Endodermal cell (in vitro differentiated cells): ENCODE results near the gene ABCD4. TPM values are rescaled to one million over a fixed set of nuclear protein-coding genes. Genes with fewer than 3 reads are reported as not detected.

Experiments
- DNase-seq: peaks from one replicate; pipeline ENCODE4 v3.0.0-alpha.2; 2017
- H3K27ac ChIP-seq: 2 replicates; pipeline ENCODE4 v1.5.1; 2013; ENCODE audit warnings: mild to moderate bottlenecking, low read depth, low read length, moderate library complexity
- H3K27me3 ChIP-seq: 2 replicates; pipeline ENCODE4 v1.6.1; 2013; ENCODE audit warnings: mild to moderate bottlenecking, low read length, moderate library complexity; ENCODE audit not compliant: insufficient read depth, control insufficient read depth, poor library complexity, severe bottlenecking
- H3K36me3 ChIP-seq: 2 replicates; pipeline ENCODE4 v1.7.0; 2013; ENCODE audit warnings: mild to moderate bottlenecking, low read length, moderate library complexity; ENCODE audit not compliant: control insufficient read depth, insufficient read depth
- H3K4me1 ChIP-seq: one replicate; pipeline ENCODE4 v1.7.0; 2013; ENCODE audit warnings: low read length; ENCODE audit not compliant: control insufficient read depth, insufficient read depth
- H3K4me3 ChIP-seq: 2 replicates; pipeline ENCODE4 v1.5.1; 2013; ENCODE audit warnings: mild to moderate bottlenecking, low read length, moderate library complexity
- H3K9ac ChIP-seq: 2 replicates; pipeline ENCODE4 v1.6.1; 2013; ENCODE audit warnings: mild to moderate bottlenecking, low read length, moderate library complexity; ENCODE audit not compliant: poor library complexity, severe bottlenecking; ENCODE audit errors: extremely low read depth
- H3K9me3 ChIP-seq: 2 replicates; pipeline ENCODE4 v1.6.1; 2013; ENCODE audit warnings: mild to moderate bottlenecking, low read length, moderate library complexity; ENCODE audit not compliant: control insufficient read depth
- H3K27ac Mint-ChIP-seq: 2 replicates; pipeline ENCODE4 v1.8.0; 2020; ENCODE audit warnings: mixed read lengths
- H3K27me3 Mint-ChIP-seq: 2 replicates; pipeline ENCODE4 v1.8.0; 2021; ENCODE audit warnings: mild to moderate bottlenecking, mixed read lengths; ENCODE audit not compliant: insufficient read depth
- H3K36me3 Mint-ChIP-seq: 2 replicates; pipeline ENCODE4 v1.8.0; 2020; ENCODE audit warnings: low read depth, mixed read lengths
- H3K4me1 Mint-ChIP-seq: 2 replicates; pipeline ENCODE4 v1.8.0; 2020; ENCODE audit warnings: mixed read lengths
- H3K4me3 Mint-ChIP-seq: 2 replicates; pipeline ENCODE4 v1.8.0; 2020; ENCODE audit warnings: mild to moderate bottlenecking, moderate library complexity, mixed read lengths
- H3K9me3 Mint-ChIP-seq: 2 replicates; pipeline ENCODE4 v1.8.0; 2020; ENCODE audit warnings: mild to moderate bottlenecking, mixed read lengths
- WGBS, 2 experiments: methylation state at CpG; one replicate each; pipeline versions ENCODE4 v1.1.5 to v1.1.7; 2013; ENCODE audit warnings: missing lambda C conversion rate in 2 of 2, mixed read lengths in 1 of 2; ENCODE audit not compliant: insufficient coverage in 1 of 2, insufficient read length in 1 of 2; 5-methylcytosine and 5-hydroxymethylcytosine counted together
- total RNA-seq, 2 donors: library from RNA; stranded (reverse); fragmentation: NEBNext Ultra II Directional in 1 of 2; extraction: Animal tissue kit (Norgen Biotek cat#: 25700) in 1 of 2; gene quantifications; 2 replicates in 1 of 2; 3 replicates in 1 of 2; pipeline ENCODE4 v1.2.1, GENCODE V29; 2021
- TF ChIP-seq, protein P1 (sequence below): fragments of 200-600 bp; sonication (generic); conservative IDR thresholded peaks from 2 replicates; pipeline ENCODE4 v1.5.0; 2021; ENCODE audit warnings: antibody characterized with exemption, mild to moderate bottlenecking

Gene ABCD4
- total RNA-seq, 2 donors from 2014 or later = 153 to 239 TPM

DNA sequence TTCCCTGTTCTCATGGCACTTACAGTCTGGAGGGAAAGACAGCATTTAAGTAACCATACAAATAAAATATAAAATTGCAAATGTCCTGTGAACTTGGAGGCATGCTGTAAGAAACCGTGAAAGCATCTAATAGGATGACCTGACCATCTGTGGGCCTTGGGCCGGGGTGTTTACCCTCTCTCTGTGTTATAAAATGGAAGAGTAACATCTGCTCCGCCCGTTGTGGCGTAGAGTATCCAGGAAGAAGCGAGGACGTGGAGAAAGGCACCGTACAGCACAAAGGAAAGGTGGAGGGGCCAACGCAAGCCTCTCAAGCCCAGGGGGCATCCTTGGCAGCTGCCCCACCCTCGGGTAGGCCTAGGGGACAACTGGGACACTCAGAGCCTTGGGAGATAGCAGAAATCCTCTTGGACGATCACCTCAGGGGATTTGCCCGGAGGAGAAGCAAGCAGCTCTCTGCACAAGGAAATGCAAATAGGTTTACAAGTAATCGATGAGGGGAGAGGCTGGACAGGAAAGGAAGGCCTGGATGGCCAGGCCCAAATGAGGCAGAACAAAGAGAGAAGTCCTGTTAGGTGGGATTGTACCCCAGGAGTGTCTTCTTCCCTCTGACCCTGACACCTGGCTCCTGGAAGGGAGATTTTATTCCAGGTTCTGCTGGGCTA lies 37.3 kb downstream of the ABCD4 start:
- Mint-ChIP-seq H3K27me3 (peaks cover 5% of the 10 kb centered on the region), H3K4me1 (peaks cover 5% of the 10 kb centered on the region), H3K9me3 (no peaks in the 10 kb centered on the region), H3K27ac (no peak overlapping the region), H3K36me3 (no peaks in the 10 kb centered on the region), H3K4me3 (no peak overlapping the region)
- TF ChIP-seq, protein P1, sequence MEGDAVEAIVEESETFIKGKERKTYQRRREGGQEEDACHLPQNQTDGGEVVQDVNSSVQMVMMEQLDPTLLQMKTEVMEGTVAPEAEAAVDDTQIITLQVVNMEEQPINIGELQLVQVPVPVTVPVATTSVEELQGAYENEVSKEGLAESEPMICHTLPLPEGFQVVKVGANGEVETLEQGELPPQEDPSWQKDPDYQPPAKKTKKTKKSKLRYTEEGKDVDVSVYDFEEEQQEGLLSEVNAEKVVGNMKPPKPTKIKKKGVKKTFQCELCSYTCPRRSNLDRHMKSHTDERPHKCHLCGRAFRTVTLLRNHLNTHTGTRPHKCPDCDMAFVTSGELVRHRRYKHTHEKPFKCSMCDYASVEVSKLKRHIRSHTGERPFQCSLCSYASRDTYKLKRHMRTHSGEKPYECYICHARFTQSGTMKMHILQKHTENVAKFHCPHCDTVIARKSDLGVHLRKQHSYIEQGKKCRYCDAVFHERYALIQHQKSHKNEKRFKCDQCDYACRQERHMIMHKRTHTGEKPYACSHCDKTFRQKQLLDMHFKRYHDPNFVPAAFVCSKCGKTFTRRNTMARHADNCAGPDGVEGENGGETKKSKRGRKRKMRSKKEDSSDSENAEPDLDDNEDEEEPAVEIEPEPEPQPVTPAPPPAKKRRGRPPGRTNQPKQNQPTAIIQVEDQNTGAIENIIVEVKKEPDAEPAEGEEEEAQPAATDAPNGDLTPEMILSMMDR = no peak
- no peak overlapping the region for H3K4me3 ChIP-seq
- H3K36me3 ChIP-seq = no peaks in the 10 kb centered on the region
- H3K27me3 ChIP-seq = no peaks in the 10 kb centered on the region
- WGBS, 2 experiments = 75 to 82% methylated on average over 9 to 13 of the region's 13 CpGs
- H3K9ac ChIP-seq = no peak overlapping the region
- no peak overlapping the region for H3K27ac ChIP-seq
- DNase-seq = no peak
- H3K4me1 ChIP-seq = no peaks in the 10 kb centered on the region
- no peaks in the 10 kb centered on the region for H3K9me3 ChIP-seq

DNA sequence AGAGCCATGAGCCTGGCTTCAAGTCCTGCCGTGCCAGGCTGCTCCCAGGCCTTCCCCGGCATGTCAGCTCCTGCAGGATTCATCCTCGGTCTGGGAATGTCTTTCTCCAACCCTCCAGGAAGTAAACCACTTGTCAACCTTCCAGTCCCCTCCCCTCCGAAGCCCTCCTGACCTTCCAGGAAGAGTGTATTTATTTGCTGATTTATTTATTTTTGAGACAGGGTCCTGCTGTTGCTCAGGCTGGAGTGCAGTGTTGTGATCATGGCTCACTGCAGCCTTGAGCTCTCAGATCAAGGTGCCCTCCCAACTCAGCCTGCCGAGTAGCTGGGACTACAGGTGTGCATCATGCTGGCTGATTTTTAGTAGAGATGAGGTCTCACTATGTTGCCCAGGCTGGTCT lies 38.8 kb downstream of the ABCD4 start:
- H3K27ac ChIP-seq = no peak overlapping the region
- peaks cover 13% of the 10 kb centered on the region for H3K27me3 ChIP-seq
- Mint-ChIP-seq H3K27ac (no peak overlapping the region), H3K36me3 (no peaks in the 10 kb centered on the region), H3K4me1 (peaks cover 5% of the 10 kb centered on the region), H3K4me3 (no peak overlapping the region), H3K9me3 (no peaks in the 10 kb centered on the region), H3K27me3 (peaks cover 19% of the 10 kb centered on the region)
- no peaks in the 10 kb centered on the region for H3K36me3 ChIP-seq
- H3K4me1 ChIP-seq = no peaks in the 10 kb centered on the region
- H3K4me3 ChIP-seq = no peak overlapping the region
- no peak for DNase-seq
- 67 to 90% methylated on average over 1 to 5 of the region's 5 CpGs for WGBS, 2 experiments
- no peak overlapping the region for H3K9ac ChIP-seq
- TF ChIP-seq, protein P1 = no peak
- no peaks in the 10 kb centered on the region for H3K9me3 ChIP-seq

DNA sequence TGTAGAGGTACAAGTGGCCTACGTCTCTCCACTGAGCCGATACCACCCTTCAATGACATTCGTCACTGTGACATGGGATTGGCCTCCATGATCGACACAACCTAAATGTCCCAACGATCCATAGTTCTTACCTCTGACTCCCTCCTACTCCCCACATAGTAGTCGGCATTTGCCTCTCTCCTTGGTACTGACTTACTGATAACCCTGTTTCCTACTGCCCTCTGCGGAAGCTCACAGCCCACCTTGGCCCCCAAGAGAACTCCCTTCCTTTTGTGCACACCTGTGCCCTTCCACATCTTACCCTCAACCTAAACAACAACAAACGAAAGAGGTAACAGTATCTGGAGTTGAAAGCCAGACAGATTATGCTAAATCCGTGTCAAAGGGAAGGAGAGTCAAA lies 39.6 kb downstream of the ABCD4 start:
- H3K27me3 Mint-ChIP-seq = peaks cover 26% of the 10 kb centered on the region
- WGBS, 2 experiments = 80 to 82% methylated on average over 7 to 9 of the region's 9 CpGs

More for the DNA sequence above, 39.6 kb downstream of the ABCD4 start:
- H3K4me1 ChIP-seq = no peaks in the 10 kb centered on the region
- H3K36me3 ChIP-seq = no peaks in the 10 kb centered on the region
- Mint-ChIP-seq H3K4me3 (no peak overlapping the region), H3K36me3 (no peaks in the 10 kb centered on the region), H3K9me3 (no peaks in the 10 kb centered on the region), H3K4me1 (peaks cover 5% of the 10 kb centered on the region), H3K27ac (no peak overlapping the region)
- no peak for DNase-seq
- peaks cover 21% of the 10 kb centered on the region for H3K27me3 ChIP-seq
- H3K4me3 ChIP-seq = no peak overlapping the region
- H3K9me3 ChIP-seq = no peaks in the 10 kb centered on the region
- no peak overlapping the region for H3K9ac ChIP-seq
- no peak overlapping the region for H3K27ac ChIP-seq
- TF ChIP-seq, protein P1 = no peak
